RKO (cell line): ENCODE data around the gene EFCC1.

Source experiments
- DNase-seq: peaks from one replicate; pipeline ENCODE4 v3.0.0-alpha.2; 2016; ENCODE audit warnings: low spot score

EFCC1 gene

GRCh38 chr3:129014793-129015345 is 13.8 kb downstream of the EFCC1 start:
- DNase-seq, result no peak

- DNase-seq, result no peak
These were observed 14.4 kb downstream of the EFCC1 start for GRCh38 chr3:129015388-129016105.

GRCh38 chr3:129016356-129016719 is 15.2 kb downstream of the EFCC1 start:
- no peak for DNase-seq

GRCh38 chr3:129016720-129017483 is 15.8 kb downstream of the EFCC1 start:
- DNase-seq, result no peak

GRCh38 chr3:129017484-129017899 is 16.4 kb downstream of the EFCC1 start:
- DNase-seq, result no peak

GRCh38 chr3:129018271-129018670 is 17.2 kb downstream of the EFCC1 start:
- DNase-seq, result no peak

- DNase-seq, result no peak
These were observed 17.6 kb downstream of the EFCC1 start for GRCh38 chr3:129018751-129019150.

GRCh38 chr3:129019266-129019665 is 18.2 kb downstream of the EFCC1 start:
- no peak for DNase-seq

- no peak for DNase-seq
These were observed 19.6 kb downstream of the EFCC1 start for GRCh38 chr3:129020691-129021090.

- DNase-seq, result no peak
These were observed 20.0 kb downstream of the EFCC1 start for GRCh38 chr3:129021140-129021551.

GRCh38 chr3:129022114-129023007 is 21.3 kb downstream of the EFCC1 start:
- DNase-seq, result no peak

- no peak for DNase-seq
These were observed 21.9 kb downstream of the EFCC1 start for GRCh38 chr3:129023008-129023358.

- DNase-seq, result peak; percentile 51
These were observed 22.8 kb downstream of the EFCC1 start for GRCh38 chr3:129023909-129024308.

GRCh38 chr3:129025108-129025507 is 24.0 kb downstream of the EFCC1 start:
- no peak for DNase-seq

GRCh38 chr3:129025691-129026435 is 24.8 kb downstream of the EFCC1 start:
- no peak for DNase-seq

GRCh38 chr3:129026728-129027543 is 25.8 kb downstream of the EFCC1 start:
- DNase-seq, result peak; percentile 95

GRCh38 chr3:129027544-129027880 is 26.4 kb downstream of the EFCC1 start:
- DNase-seq, result no peak

GRCh38 chr3:129028866-129029265 is 27.8 kb downstream of the EFCC1 start:
- no peak for DNase-seq

GRCh38 chr3:129030611-129031010 is 29.5 kb downstream of the EFCC1 start:
- no peak for DNase-seq

GRCh38 chr3:129031476-129032215 is 30.5 kb downstream of the EFCC1 start:
- no peak for DNase-seq
